ENCODE results near the gene DCP1B.

DCP1B gene

GRCh38 chr12:2004113-2004929, at the start of gene DCP1B:
TSS of gene DCP1B (minus strand) at chr12:2004457. CDS start at chr12:2004431, 26 bp downstream.
- DNase-seq (ENCODE audit: low read depth), result peak; percentile 88

- no peak for DNase-seq (ENCODE audit: low read depth)
These were observed 49.4 kb upstream of the DCP1B start for GRCh38 chr12:2053691-2054090.

GRCh38 chr12:2052826-2053678, 48.8 kb upstream of the DCP1B start, which contains the start of gene CACNA1C:
TSS of gene CACNA1C (plus strand) at chr12:2052987. CDS start at chr12:2053563, 576 bp downstream.
- peak; percentile 46 for DNase-seq (ENCODE audit: low read depth)

GRCh38 chr12:2051700-2052621, 47.7 kb upstream of the DCP1B start:
- no peak for DNase-seq (ENCODE audit: low read depth)

GRCh38 chr12:2049604-2050540, 45.6 kb upstream of the DCP1B start:
- no peak for DNase-seq (ENCODE audit: low read depth)

- no peak for DNase-seq (ENCODE audit: low read depth)
These were observed 43.5 kb upstream of the DCP1B start for GRCh38 chr12:2047752-2048151.

GRCh38 chr12:2046957-2047356, 42.7 kb upstream of the DCP1B start:
- DNase-seq (ENCODE audit: low read depth), result no peak

GRCh38 chr12:2044165-2044564, 39.9 kb upstream of the DCP1B start:
- no peak for DNase-seq (ENCODE audit: low read depth)

- no peak for DNase-seq (ENCODE audit: low read depth)
These were observed 38.8 kb upstream of the DCP1B start for GRCh38 chr12:2043054-2043453.

- no peak for DNase-seq (ENCODE audit: low read depth)
These were observed 34.8 kb upstream of the DCP1B start for GRCh38 chr12:2039034-2039433.

GRCh38 chr12:2035431-2036055, 31.3 kb upstream of the DCP1B start:
- DNase-seq (ENCODE audit: low read depth), result no peak

GRCh38 chr12:2034633-2035430, 30.6 kb upstream of the DCP1B start:
- DNase-seq (ENCODE audit: low read depth), result peak; percentile 40

GRCh38 chr12:2032506-2032905, 28.2 kb upstream of the DCP1B start:
- DNase-seq (ENCODE audit: low read depth), result no peak

- no peak for DNase-seq (ENCODE audit: low read depth)
These were observed 25.6 kb upstream of the DCP1B start for GRCh38 chr12:2029851-2030250.

GRCh38 chr12:2027351-2027750, 23.1 kb upstream of the DCP1B start:
- DNase-seq (ENCODE audit: low read depth), result no peak

GRCh38 chr12:2023365-2023764, 19.1 kb upstream of the DCP1B start:
- DNase-seq (ENCODE audit: low read depth), result no peak

GRCh38 chr12:2020511-2020910, 16.3 kb upstream of the DCP1B start:
- DNase-seq (ENCODE audit: low read depth), result no peak

- no peak for DNase-seq (ENCODE audit: low read depth)
These were observed 14.9 kb upstream of the DCP1B start for GRCh38 chr12:2019126-2019525.

GRCh38 chr12:2018391-2018790, 14.1 kb upstream of the DCP1B start:
- DNase-seq (ENCODE audit: low read depth), result no peak

All from GM04504 (cell line).